ENCODE measurements around the gene ARR3.

The ARR3 gene

GRCh38 chrX:70226687-70227086 lies 41.4 kb upstream of the ARR3 start:
- H3K4me2 ChIP-seq (ENCODE audit: low read length), result no peak overlapping the region
- no peak overlapping the region for H3K4me3 ChIP-seq (ENCODE audit: low read length)
- H3K9me3 ChIP-seq (ENCODE audit: control insufficient read depth, insufficient read depth, low read length), result no peaks in the 10 kb centered on the region
- no peaks in the 10 kb centered on the region for H3K27me3 ChIP-seq (ENCODE audit: control insufficient read depth, low read length)
- no peaks in the 10 kb centered on the region for H3K9me2 ChIP-seq (replicated peaks; ENCODE audit: control insufficient read depth, low read length)
- no peaks in the 10 kb centered on the region for H3K36me3 ChIP-seq (ENCODE audit: control insufficient read depth, low read length)
- no peak overlapping the region for H3K27ac ChIP-seq (ENCODE audit: low read depth, low read length)
- no peaks in the 10 kb centered on the region for H3K79me2 ChIP-seq (ENCODE audit: control insufficient read depth, low read length)
- H3K4me1 ChIP-seq (ENCODE audit: control insufficient read depth, low read length), result no peaks in the 10 kb centered on the region
- no peaks in the 10 kb centered on the region for H4K20me1 ChIP-seq (ENCODE audit: control insufficient read depth, insufficient read depth, low read depth, low read length)
- TF ChIP-seq CTCF (IDR thresholded peaks at IDR 0.05; ENCODE audit: low read depth, low read length, poor library complexity, severe bottlenecking), result no peak
- no peak for TF ChIP-seq EZH2phosphoT487 (IDR thresholded peaks at IDR 0.05; ENCODE audit: borderline replicate concordance, low read length)
- no peaks in the 10 kb centered on the region for H3F3A ChIP-seq (ENCODE audit: control insufficient read depth, insufficient read depth)

GRCh38 chrX:70231666-70232065 lies 36.5 kb upstream of the ARR3 start:
- H3K27me3 ChIP-seq (ENCODE audit: control insufficient read depth, low read length), result no peaks in the 10 kb centered on the region
- no peaks in the 10 kb centered on the region for H3K9me3 ChIP-seq (ENCODE audit: control insufficient read depth, insufficient read depth, low read length)
- no peak for TF ChIP-seq CTCF (IDR thresholded peaks at IDR 0.05; ENCODE audit: low read depth, low read length, poor library complexity, severe bottlenecking)
- TF ChIP-seq EZH2phosphoT487 (IDR thresholded peaks at IDR 0.05; ENCODE audit: borderline replicate concordance, low read length), result no peak
- H4K20me1 ChIP-seq (ENCODE audit: control insufficient read depth, insufficient read depth, low read depth, low read length), result no peaks in the 10 kb centered on the region
- no peak overlapping the region for H3K4me3 ChIP-seq (ENCODE audit: low read length)
- no peaks in the 10 kb centered on the region for H3F3A ChIP-seq (ENCODE audit: control insufficient read depth, insufficient read depth)
- no peak overlapping the region for H3K27ac ChIP-seq (ENCODE audit: low read depth, low read length)
- H3K79me2 ChIP-seq (ENCODE audit: control insufficient read depth, low read length), result no peaks in the 10 kb centered on the region
- H3K4me1 ChIP-seq (ENCODE audit: control insufficient read depth, low read length), result no peaks in the 10 kb centered on the region
- no peaks in the 10 kb centered on the region for H3K9me2 ChIP-seq (replicated peaks; ENCODE audit: control insufficient read depth, low read length)
- no peaks in the 10 kb centered on the region for H3K36me3 ChIP-seq (ENCODE audit: control insufficient read depth, low read length)
- no peak overlapping the region for H3K4me2 ChIP-seq (ENCODE audit: low read length)

GRCh38 chrX:70234355-70234754 lies 33.8 kb upstream of the ARR3 start, which contains the start of gene AWAT1:
AWAT1 (plus strand) TSS chrX:70234655; CDS start chrX:70234696, 41 bp downstream.
- Histone ChIP-seq H3K4me3 (ENCODE audit: low read length) (no peak within 1 kb of the TSS), H3K9me2 (replicated peaks; ENCODE audit: control insufficient read depth, low read length) (no peaks in the 10 kb centered on the region), H3K9me3 (ENCODE audit: control insufficient read depth, insufficient read depth, low read length) (no peaks in the 10 kb centered on the region), H3K36me3 (ENCODE audit: control insufficient read depth, low read length) (no peaks in the 10 kb centered on the region), H3K27me3 (ENCODE audit: control insufficient read depth, low read length) (no peaks in the 10 kb centered on the region), H3K4me1 (ENCODE audit: control insufficient read depth, low read length) (no peaks in the 10 kb centered on the region), H3K27ac (ENCODE audit: low read depth, low read length) (no peak within 1 kb of the TSS), H4K20me1 (ENCODE audit: control insufficient read depth, insufficient read depth, low read depth, low read length) (no peaks in the 10 kb centered on the region), H3K79me2 (ENCODE audit: control insufficient read depth, low read length) (no peaks in the 10 kb centered on the region), H3K4me2 (ENCODE audit: low read length) (no peak within 1 kb of the TSS), H3F3A (ENCODE audit: control insufficient read depth, insufficient read depth) (no peaks in the 10 kb centered on the region)
- TF ChIP-seq EZH2phosphoT487 (IDR thresholded peaks at IDR 0.05; ENCODE audit: borderline replicate concordance, low read length) (no peak), CTCF (IDR thresholded peaks at IDR 0.05; ENCODE audit: low read depth, low read length, poor library complexity, severe bottlenecking) (no peak)

- TF ChIP-seq CTCF (IDR thresholded peaks at IDR 0.05; ENCODE audit: low read depth, low read length, poor library complexity, severe bottlenecking), result no peak
- TF ChIP-seq EZH2phosphoT487 (IDR thresholded peaks at IDR 0.05; ENCODE audit: borderline replicate concordance, low read length), result no peak
- no peaks in the 10 kb centered on the region for H3K36me3 ChIP-seq (ENCODE audit: control insufficient read depth, low read length)
- no peaks in the 10 kb centered on the region for H3K79me2 ChIP-seq (ENCODE audit: control insufficient read depth, low read length)
- H4K20me1 ChIP-seq (ENCODE audit: control insufficient read depth, insufficient read depth, low read depth, low read length), result no peaks in the 10 kb centered on the region
- H3K4me2 ChIP-seq (ENCODE audit: low read length), result no peak overlapping the region
- H3F3A ChIP-seq (ENCODE audit: control insufficient read depth, insufficient read depth), result no peaks in the 10 kb centered on the region
- H3K4me3 ChIP-seq (ENCODE audit: low read length), result no peak overlapping the region
- no peaks in the 10 kb centered on the region for H3K4me1 ChIP-seq (ENCODE audit: control insufficient read depth, low read length)
- H3K9me3 ChIP-seq (ENCODE audit: control insufficient read depth, insufficient read depth, low read length), result no peaks in the 10 kb centered on the region
- H3K27me3 ChIP-seq (ENCODE audit: control insufficient read depth, low read length), result no peaks in the 10 kb centered on the region
- no peaks in the 10 kb centered on the region for H3K9me2 ChIP-seq (replicated peaks; ENCODE audit: control insufficient read depth, low read length)
- H3K27ac ChIP-seq (ENCODE audit: low read depth, low read length), result no peak overlapping the region
These were observed 27.4 kb upstream of the ARR3 start for GRCh38 chrX:70240751-70241150.
